ENCODE measurements around the gene TRPC6.
"Not testable (repeated sequence)": the region's sequence is repeated elsewhere in the genome, so short reads cannot be mapped to it uniquely, and the experiment has no call there.

Gene TRPC6

GRCh38 chr11:101448881-101449442 lies 134.8 kb downstream of the TRPC6 start:
- no peak for DNase-seq (ENCODE audit: low read depth)

- no peak for DNase-seq (ENCODE audit: low read depth)
Measured at GRCh38 chr11:101446726-101447125, 137.1 kb downstream of the TRPC6 start.

- DNase-seq (ENCODE audit: low read depth) = no peak
Measured at GRCh38 chr11:101446238-101446637, 137.6 kb downstream of the TRPC6 start.

GRCh38 chr11:101445761-101446160 lies 138.0 kb downstream of the TRPC6 start:
- no peak for DNase-seq (ENCODE audit: low read depth)

- DNase-seq (ENCODE audit: low read depth) = no peak
Measured at GRCh38 chr11:101444851-101445250, 139.0 kb downstream of the TRPC6 start.

GRCh38 chr11:101444164-101444563 lies 139.6 kb downstream of the TRPC6 start:
- DNase-seq (ENCODE audit: low read depth) = no peak

GRCh38 chr11:101442936-101443521 lies 140.8 kb downstream of the TRPC6 start:
- DNase-seq (ENCODE audit: low read depth) = no peak

GRCh38 chr11:101442171-101442570 lies 141.6 kb downstream of the TRPC6 start:
- no peak for DNase-seq (ENCODE audit: low read depth)

- DNase-seq (ENCODE audit: low read depth) = no peak
Measured at GRCh38 chr11:101441747-101442146, 142.1 kb downstream of the TRPC6 start.

- no peak for DNase-seq (ENCODE audit: low read depth)
Measured at GRCh38 chr11:101439488-101439887, 144.3 kb downstream of the TRPC6 start.

GRCh38 chr11:101438708-101439107 lies 145.1 kb downstream of the TRPC6 start:
- DNase-seq (ENCODE audit: low read depth) = not testable (repeated sequence)

- DNase-seq (ENCODE audit: low read depth) = no peak
Measured at GRCh38 chr11:101438126-101438525, 145.7 kb downstream of the TRPC6 start.

GRCh38 chr11:101436511-101437142 lies 147.2 kb downstream of the TRPC6 start:
- no peak for DNase-seq (ENCODE audit: low read depth)

- DNase-seq (ENCODE audit: low read depth) = no peak
Measured at GRCh38 chr11:101435408-101435973, 148.3 kb downstream of the TRPC6 start.

- no peak for DNase-seq (ENCODE audit: low read depth)
Measured at GRCh38 chr11:101434026-101434643, 149.7 kb downstream of the TRPC6 start.

GRCh38 chr11:101433151-101433550 lies 150.7 kb downstream of the TRPC6 start:
- DNase-seq (ENCODE audit: low read depth) = no peak

GRCh38 chr11:101429703-101430540 lies 153.9 kb downstream of the TRPC6 start:
- DNase-seq (ENCODE audit: low read depth) = no peak

- DNase-seq (ENCODE audit: low read depth) = no peak
Measured at GRCh38 chr11:101428918-101429317, 154.9 kb downstream of the TRPC6 start.

GRCh38 chr11:101407324-101407723 lies 176.5 kb downstream of the TRPC6 start:
- no peak for DNase-seq (ENCODE audit: low read depth)
